Measurements from ENCODE around the gene NCOA3.
A peak's percentile ranks its signal among the peaks of the same experiment; 100 is the strongest.
"Not testable (repeated sequence)": the region's sequence is repeated elsewhere in the genome, so short reads cannot be mapped to it uniquely, and the experiment has no call there.

NCOA3 gene

GRCh38 chr20:47544852-47545251, 43.2 kb downstream of the NCOA3 start:
- Histone ChIP-seq H3K9ac (ENCODE audit: low read length) (no peak overlapping the region), H3K36me3 (ENCODE audit: control insufficient read depth, insufficient read depth, low read length, severe bottlenecking) (no peaks in the 10 kb centered on the region), H3K9me3 (ENCODE audit: control insufficient read depth, low read length) (no peaks in the 10 kb centered on the region), H3K4me3 (ENCODE audit: low read length) (no peak overlapping the region), H3K4me1 (ENCODE audit: control insufficient read depth, insufficient read depth, low read length) (peaks cover 30% of the 10 kb centered on the region), H3K27me3 (replicated peaks; ENCODE audit: control insufficient read depth, insufficient read depth, low read length) (no peaks in the 10 kb centered on the region)
- peak; percentile 44 for DNase-seq (ENCODE audit: low read depth)

GRCh38 chr20:47545499-47545898, 43.8 kb downstream of the NCOA3 start:
- no peak for DNase-seq (ENCODE audit: low read depth)
- no peaks in the 10 kb centered on the region for H3K9me3 ChIP-seq (ENCODE audit: control insufficient read depth, low read length)
- H3K4me3 ChIP-seq (ENCODE audit: low read length): no peak overlapping the region
- no peaks in the 10 kb centered on the region for H3K27me3 ChIP-seq (replicated peaks; ENCODE audit: control insufficient read depth, insufficient read depth, low read length)
- no peak overlapping the region for H3K9ac ChIP-seq (ENCODE audit: low read length)
- H3K36me3 ChIP-seq (ENCODE audit: control insufficient read depth, insufficient read depth, low read length, severe bottlenecking): no peaks in the 10 kb centered on the region
- peaks cover 28% of the 10 kb centered on the region for H3K4me1 ChIP-seq (ENCODE audit: control insufficient read depth, insufficient read depth, low read length)

GRCh38 chr20:47546184-47547033, 44.7 kb downstream of the NCOA3 start:
- no peaks in the 10 kb centered on the region for H3K9me3 ChIP-seq (ENCODE audit: control insufficient read depth, low read length)
- peak; percentile 83 for DNase-seq (ENCODE audit: low read depth)
- no peak overlapping the region for H3K4me3 ChIP-seq (ENCODE audit: low read length)
- H3K27me3 ChIP-seq (replicated peaks; ENCODE audit: control insufficient read depth, insufficient read depth, low read length): no peaks in the 10 kb centered on the region
- no peaks in the 10 kb centered on the region for H3K36me3 ChIP-seq (ENCODE audit: control insufficient read depth, insufficient read depth, low read length, severe bottlenecking)
- peaks cover 22% of the 10 kb centered on the region for H3K4me1 ChIP-seq (ENCODE audit: control insufficient read depth, insufficient read depth, low read length)
- H3K9ac ChIP-seq (ENCODE audit: low read length): no peak overlapping the region

- Histone ChIP-seq H3K36me3 (ENCODE audit: control insufficient read depth, insufficient read depth, low read length, severe bottlenecking) (no peaks in the 10 kb centered on the region), H3K27me3 (replicated peaks; ENCODE audit: control insufficient read depth, insufficient read depth, low read length) (no peaks in the 10 kb centered on the region), H3K9ac (ENCODE audit: low read length) (no peak overlapping the region), H3K4me1 (ENCODE audit: control insufficient read depth, insufficient read depth, low read length) (peaks cover 19% of the 10 kb centered on the region), H3K9me3 (ENCODE audit: control insufficient read depth, low read length) (no peaks in the 10 kb centered on the region), H3K4me3 (ENCODE audit: low read length) (no peak overlapping the region)
- no peak for DNase-seq (ENCODE audit: low read depth)
Measured at GRCh38 chr20:47547034-47547387, 45.3 kb downstream of the NCOA3 start.

GRCh38 chr20:47549671-47550070, 48.0 kb downstream of the NCOA3 start:
- Histone ChIP-seq H3K27me3 (replicated peaks; ENCODE audit: control insufficient read depth, insufficient read depth, low read length) (no peaks in the 10 kb centered on the region), H3K9ac (ENCODE audit: low read length) (no peak overlapping the region), H3K9me3 (ENCODE audit: control insufficient read depth, low read length) (no peaks in the 10 kb centered on the region), H3K4me1 (ENCODE audit: control insufficient read depth, insufficient read depth, low read length) (peaks cover 3% of the 10 kb centered on the region), H3K36me3 (ENCODE audit: control insufficient read depth, insufficient read depth, low read length, severe bottlenecking) (no peaks in the 10 kb centered on the region), H3K4me3 (ENCODE audit: low read length) (no peak overlapping the region)
- no peak for DNase-seq (ENCODE audit: low read depth)

GRCh38 chr20:47551222-47551621, 49.5 kb downstream of the NCOA3 start:
- no peaks in the 10 kb centered on the region for H3K27me3 ChIP-seq (replicated peaks; ENCODE audit: control insufficient read depth, insufficient read depth, low read length)
- no peaks in the 10 kb centered on the region for H3K4me1 ChIP-seq (ENCODE audit: control insufficient read depth, insufficient read depth, low read length)
- no peaks in the 10 kb centered on the region for H3K36me3 ChIP-seq (ENCODE audit: control insufficient read depth, insufficient read depth, low read length, severe bottlenecking)
- no peak for DNase-seq (ENCODE audit: low read depth)
- H3K9ac ChIP-seq (ENCODE audit: low read length): no peak overlapping the region
- H3K4me3 ChIP-seq (ENCODE audit: low read length): no peak overlapping the region
- H3K9me3 ChIP-seq (ENCODE audit: control insufficient read depth, low read length): peaks cover 3% of the 10 kb centered on the region

- H3K4me3 ChIP-seq (ENCODE audit: low read length): no peak overlapping the region
- no peaks in the 10 kb centered on the region for H3K36me3 ChIP-seq (ENCODE audit: control insufficient read depth, insufficient read depth, low read length, severe bottlenecking)
- H3K9ac ChIP-seq (ENCODE audit: low read length): no peak overlapping the region
- H3K9me3 ChIP-seq (ENCODE audit: control insufficient read depth, low read length): peaks cover 3% of the 10 kb centered on the region
- no peak for DNase-seq (ENCODE audit: low read depth)
- no peaks in the 10 kb centered on the region for H3K27me3 ChIP-seq (replicated peaks; ENCODE audit: control insufficient read depth, insufficient read depth, low read length)
- no peaks in the 10 kb centered on the region for H3K4me1 ChIP-seq (ENCODE audit: control insufficient read depth, insufficient read depth, low read length)
Measured at GRCh38 chr20:47551841-47552240, 50.2 kb downstream of the NCOA3 start.

GRCh38 chr20:47552996-47553395, 51.3 kb downstream of the NCOA3 start:
- no peak for DNase-seq (ENCODE audit: low read depth)
- no peaks in the 10 kb centered on the region for H3K4me1 ChIP-seq (ENCODE audit: control insufficient read depth, insufficient read depth, low read length)
- no peaks in the 10 kb centered on the region for H3K36me3 ChIP-seq (ENCODE audit: control insufficient read depth, insufficient read depth, low read length, severe bottlenecking)
- H3K9me3 ChIP-seq (ENCODE audit: control insufficient read depth, low read length): peaks cover 3% of the 10 kb centered on the region
- no peak overlapping the region for H3K9ac ChIP-seq (ENCODE audit: low read length)
- H3K27me3 ChIP-seq (replicated peaks; ENCODE audit: control insufficient read depth, insufficient read depth, low read length): no peaks in the 10 kb centered on the region
- H3K4me3 ChIP-seq (ENCODE audit: low read length): no peak overlapping the region

- not testable (repeated sequence) for H3K9ac ChIP-seq (ENCODE audit: low read length); H3K27me3 ChIP-seq (replicated peaks; ENCODE audit: control insufficient read depth, insufficient read depth, low read length); H3K36me3 ChIP-seq (ENCODE audit: control insufficient read depth, insufficient read depth, low read length, severe bottlenecking); H3K9me3 ChIP-seq (ENCODE audit: control insufficient read depth, low read length); DNase-seq (ENCODE audit: low read depth); H3K4me1 ChIP-seq (ENCODE audit: control insufficient read depth, insufficient read depth, low read length); H3K4me3 ChIP-seq (ENCODE audit: low read length)
Measured at GRCh38 chr20:47553594-47554235, 52.0 kb downstream of the NCOA3 start.

- H3K9ac ChIP-seq (ENCODE audit: low read length); H3K4me3 ChIP-seq (ENCODE audit: low read length): not testable (repeated sequence)
Measured at GRCh38 chr20:47554283-47554682, 52.6 kb downstream of the NCOA3 start.

GRCh38 chr20:47557218-47557617, 55.5 kb downstream of the NCOA3 start:
- Histone ChIP-seq H3K9me3 (ENCODE audit: control insufficient read depth, low read length) (peaks cover 3% of the 10 kb centered on the region), H3K4me1 (ENCODE audit: control insufficient read depth, insufficient read depth, low read length) (peaks cover 23% of the 10 kb centered on the region), H3K9ac (ENCODE audit: low read length) (no peak overlapping the region), H3K27me3 (replicated peaks; ENCODE audit: control insufficient read depth, insufficient read depth, low read length) (no peaks in the 10 kb centered on the region), H3K36me3 (ENCODE audit: control insufficient read depth, insufficient read depth, low read length, severe bottlenecking) (no peaks in the 10 kb centered on the region), H3K4me3 (ENCODE audit: low read length) (no peak overlapping the region)
- no peak for DNase-seq (ENCODE audit: low read depth)

More at GRCh38 chr20:47554283-47554682, 52.6 kb downstream of the NCOA3 start:
- not testable (repeated sequence) for DNase-seq (ENCODE audit: low read depth); H3K9me3 ChIP-seq (ENCODE audit: control insufficient read depth, low read length); H3K36me3 ChIP-seq (ENCODE audit: control insufficient read depth, insufficient read depth, low read length, severe bottlenecking); H3K27me3 ChIP-seq (replicated peaks; ENCODE audit: control insufficient read depth, insufficient read depth, low read length); H3K4me1 ChIP-seq (ENCODE audit: control insufficient read depth, insufficient read depth, low read length)

All from adipocyte (in vitro differentiated cells).